SH-SY5Y (cell line): ENCODE data around the gene TMEM45A.

Source experiments
- GATA2 ChIP-seq: IDR thresholded peaks from 2 replicates; pipeline ENCODE4 v1.6.1; 2011; ENCODE audit warnings: mild to moderate bottlenecking, low read depth, low read length
- GATA3 ChIP-seq: IDR thresholded peaks from 2 replicates; pipeline ENCODE4 v1.6.1; 2011; ENCODE audit warnings: low read depth, mild to moderate bottlenecking, low read length, moderate library complexity

DNA sequence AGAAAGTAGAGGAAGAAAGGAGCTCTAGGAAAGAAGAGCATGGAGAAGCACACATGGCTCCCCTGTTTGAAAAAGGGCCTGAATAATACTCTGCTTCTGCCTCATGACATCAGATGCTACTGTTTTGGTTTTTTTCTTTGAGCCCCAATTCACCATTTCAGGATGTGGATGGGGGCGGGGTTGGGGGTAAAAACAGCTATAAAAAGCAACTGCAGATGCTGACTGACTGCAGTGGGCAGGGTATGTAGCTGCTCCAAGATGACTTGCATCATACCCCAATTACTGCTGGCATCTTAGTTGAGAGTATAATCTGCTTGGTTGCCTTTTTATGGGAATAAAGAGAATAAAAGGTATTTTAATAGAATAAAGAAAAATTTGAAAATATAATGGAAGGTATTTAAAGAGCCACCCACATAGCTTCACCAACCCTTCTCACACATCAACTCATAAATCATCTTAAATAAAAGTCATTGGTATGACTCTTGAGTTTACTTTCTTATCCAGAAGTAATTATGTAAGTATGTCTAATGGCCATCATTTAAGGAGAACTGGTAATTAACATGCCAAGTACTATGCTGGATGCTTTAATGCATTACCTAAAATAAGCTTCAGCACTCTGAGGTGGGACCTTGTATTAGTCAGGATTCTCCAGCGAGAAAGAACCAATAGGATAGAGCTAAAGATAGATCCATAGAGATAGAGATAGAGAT is 36.4 kb upstream of the TMEM45A start:
- no peak for TF ChIP-seq GATA2
- TF ChIP-seq GATA3, result no peak
